Astrocyte of the spinal cord (primary cell): ENCODE data around the gene FGF8.

Source experiments
- DNase-seq: peaks from one replicate; pipeline ENCODE4 v3.0.0; 2011; ENCODE audit warnings: low read depth, low spot score
- H3K4me3 ChIP-seq: 2 replicates; pipeline ENCODE4 v1.5.1; 2011; ENCODE audit warnings: low read depth, mild to moderate bottlenecking, low read length, moderate library complexity
- CTCF ChIP-seq: IDR thresholded peaks from 2 replicates; pipeline ENCODE4 v1.5.1; 2012; ENCODE audit warnings: low read depth, mild to moderate bottlenecking, low read length, inconsistent platforms
- in situ Hi-C: cut with HindIII; loops from 2 replicates; pipeline ENCODE4 v1.10.0; 2017; ENCODE audit warnings: low sequenced_read_pairs

The FGF8 gene

GRCh38 chr10:101779544-101780186 is 3.8 kb upstream of the FGF8 start:
- peak overlapping the region; percentile 29 for H3K4me3 ChIP-seq
- peak; percentile 85 for TF ChIP-seq CTCF
- in situ Hi-C loops, result no loop called here
- DNase-seq, result peak; percentile 48

GRCh38 chr10:101778781-101779543 is 3.0 kb upstream of the FGF8 start:
- TF ChIP-seq CTCF, result no peak
- peak; percentile 39 for DNase-seq
- H3K4me3 ChIP-seq, result peak overlapping the region; percentile 29
- in situ Hi-C loops, result no loop called here

- DNase-seq, result no peak
- no peak overlapping the region for H3K4me3 ChIP-seq
- in situ Hi-C loops, result no loop called here
- no peak for TF ChIP-seq CTCF
Measured at GRCh38 chr10:101778151-101778780, 2.4 kb upstream of the FGF8 start.

GRCh38 chr10:101777619-101778145 is 1.8 kb upstream of the FGF8 start:
- in situ Hi-C loops, result no loop called here

GRCh38 chr10:101776161-101776817 is 375 bp upstream of the FGF8 start:
- in situ Hi-C loops, result no loop called here
- DNase-seq, result no peak
- no peak for TF ChIP-seq CTCF
- no peak overlapping the region for H3K4me3 ChIP-seq

More at GRCh38 chr10:101777619-101778145, 1.8 kb upstream of the FGF8 start:
- TF ChIP-seq CTCF, result no peak
- DNase-seq, result no peak
- no peak overlapping the region for H3K4me3 ChIP-seq

GRCh38 chr10:101774589-101775272 is 1.2 kb downstream of the FGF8 start:
- DNase-seq, result no peak
- no peak overlapping the region for H3K4me3 ChIP-seq
- in situ Hi-C loops, result no loop called here
- TF ChIP-seq CTCF, result no peak
